Eye (tissue), 1 donor: Measurements from ENCODE around the gene FGF22.
A peak's percentile ranks its signal among the peaks of the same experiment; 100 is the strongest.
"Not testable (repeated sequence)": the region's sequence is repeated elsewhere in the genome, so short reads cannot be mapped to it uniquely, and the experiment has no call there.

Source experiments
- DNase-seq: peaks from one replicate; pipeline ENCODE4 v3.0.0-alpha.2; 2015

The FGF22 gene

DNA sequence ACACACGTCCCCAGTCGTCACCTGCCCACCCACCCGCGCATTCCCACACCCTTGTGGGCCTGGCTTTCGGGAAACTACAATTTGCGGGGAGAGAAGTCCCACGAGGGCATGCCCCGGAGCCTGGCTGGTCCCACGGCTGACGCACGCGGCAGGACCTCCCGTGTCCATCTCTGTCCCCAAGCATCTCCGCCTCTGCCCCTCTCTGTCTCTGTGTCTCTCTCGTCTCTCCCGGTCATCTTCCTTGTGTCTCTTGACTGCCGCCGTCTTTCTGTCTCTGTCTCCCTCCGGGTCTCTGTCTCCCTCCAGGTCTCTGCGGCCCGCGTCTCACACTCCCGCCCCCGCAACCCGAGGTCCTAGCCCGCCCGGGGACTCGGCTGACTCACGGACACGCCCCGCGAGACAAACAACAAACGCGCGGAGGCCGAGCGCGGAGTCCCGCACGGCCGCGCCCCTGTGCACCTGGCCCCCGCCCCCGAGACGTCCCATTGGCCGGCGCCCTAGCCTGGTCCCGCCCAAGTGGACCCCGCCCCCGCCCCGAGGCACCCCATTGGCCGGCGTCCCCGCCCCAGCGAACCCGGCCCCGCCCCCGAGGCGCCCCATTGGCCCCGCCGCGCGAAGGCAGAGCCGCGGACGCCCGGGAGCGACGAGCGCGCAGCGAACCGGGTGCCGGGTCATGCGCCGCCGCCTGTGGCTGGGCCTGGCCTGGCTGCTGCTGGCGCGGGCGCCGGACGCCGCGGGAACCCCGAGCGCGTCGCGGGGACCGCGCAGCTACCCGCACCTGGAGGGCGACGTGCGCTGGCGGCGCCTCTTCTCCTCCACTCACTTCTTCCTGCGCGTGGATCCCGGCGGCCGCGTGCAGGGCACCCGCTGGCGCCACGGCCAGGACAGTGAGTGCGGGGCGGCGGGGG lies at the start of gene FGF22:
Gene FGF22, plus strand, starts transcription at position 627 of the 908 bp plus-strand sequence. Its CDS starts 47 bp downstream, at position 674.
- peak; percentile 93 for DNase-seq

DNA sequence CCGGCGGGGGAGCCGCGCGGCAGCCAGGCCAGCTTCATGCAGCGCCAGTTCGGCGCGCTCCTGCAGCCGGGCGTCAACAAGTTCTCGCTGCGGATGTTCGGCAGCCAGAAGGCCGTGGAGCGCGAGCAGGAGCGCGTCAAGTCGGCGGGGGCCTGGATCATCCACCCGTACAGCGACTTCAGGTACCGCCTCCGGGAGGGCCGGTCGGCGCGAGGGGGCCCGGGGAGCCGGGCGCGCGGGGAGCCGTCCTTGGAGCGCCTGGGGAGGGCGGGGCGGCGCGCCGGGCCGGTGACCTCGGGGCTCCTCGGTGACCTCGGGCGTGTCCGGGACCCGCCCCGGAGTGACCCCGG lies 49.3 kb upstream of the FGF22 start:
- no peak for DNase-seq

- no peak for DNase-seq
Observed at GRCh38 chr19:590750-591098, 49.0 kb upstream of the FGF22 start.

DNA sequence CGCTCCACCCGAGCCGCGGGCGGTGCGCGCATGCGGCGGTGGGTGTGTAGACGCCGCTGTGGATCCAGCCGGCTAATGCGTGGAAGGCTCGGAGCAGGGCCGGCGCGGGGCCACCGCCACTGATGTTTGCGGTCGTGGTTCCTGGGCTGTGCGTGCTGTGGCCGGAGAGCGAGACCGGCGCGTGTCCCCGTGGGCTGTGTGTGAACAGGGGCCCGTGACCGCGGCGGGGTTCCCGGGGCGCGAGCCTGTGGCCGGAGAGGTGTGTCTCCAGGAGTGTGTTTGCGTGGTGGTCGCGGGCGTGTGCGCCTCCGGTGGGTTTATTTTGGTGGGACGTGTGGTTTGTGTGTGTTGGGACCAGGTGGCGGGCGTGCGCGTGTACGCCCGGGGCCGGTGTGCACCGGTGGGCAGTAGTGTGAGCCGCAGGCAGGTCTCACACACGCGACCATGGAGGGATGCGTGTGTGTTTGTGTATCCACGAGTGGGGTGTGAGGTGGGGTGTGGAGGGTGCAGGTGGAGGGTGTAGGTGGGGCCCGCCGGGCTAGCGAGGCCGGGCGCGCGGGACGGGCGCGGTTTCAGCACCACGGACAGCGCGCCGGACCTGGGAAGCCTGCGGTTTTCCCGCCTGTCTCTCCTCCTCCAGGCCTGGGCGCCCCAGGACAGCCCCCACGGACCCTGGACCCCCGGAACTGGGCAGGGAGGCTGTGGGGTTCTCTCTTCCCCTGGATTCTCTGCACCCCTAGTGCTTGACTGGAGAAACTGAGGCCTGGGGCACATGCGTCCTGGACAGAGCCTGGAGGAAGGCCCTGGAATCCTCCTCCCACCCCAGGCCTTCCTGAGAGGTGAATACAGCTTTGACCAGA lies 48.4 kb upstream of the FGF22 start:
- DNase-seq: peak; percentile 67

DNA sequence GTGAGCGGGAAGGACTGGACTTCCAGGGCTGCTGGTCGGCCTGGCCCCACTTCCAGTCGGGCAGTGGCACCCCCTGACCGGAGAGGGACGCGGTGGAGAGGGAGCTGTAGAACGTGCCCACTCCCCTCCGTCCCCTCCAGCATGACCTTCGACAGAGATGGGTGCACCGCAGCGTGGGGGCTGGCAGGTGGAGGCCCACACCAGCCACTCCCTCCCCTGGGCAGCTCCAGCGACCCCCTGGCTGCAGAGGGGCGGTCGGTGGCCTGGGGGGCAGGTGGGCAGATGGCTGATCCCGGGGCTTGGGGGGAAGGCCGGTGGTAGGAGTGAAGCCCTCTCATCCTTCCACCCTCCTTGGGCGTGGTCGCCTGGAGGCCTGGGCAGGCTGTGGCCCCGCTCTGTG lies 47.6 kb upstream of the FGF22 start:
- no peak for DNase-seq

DNA sequence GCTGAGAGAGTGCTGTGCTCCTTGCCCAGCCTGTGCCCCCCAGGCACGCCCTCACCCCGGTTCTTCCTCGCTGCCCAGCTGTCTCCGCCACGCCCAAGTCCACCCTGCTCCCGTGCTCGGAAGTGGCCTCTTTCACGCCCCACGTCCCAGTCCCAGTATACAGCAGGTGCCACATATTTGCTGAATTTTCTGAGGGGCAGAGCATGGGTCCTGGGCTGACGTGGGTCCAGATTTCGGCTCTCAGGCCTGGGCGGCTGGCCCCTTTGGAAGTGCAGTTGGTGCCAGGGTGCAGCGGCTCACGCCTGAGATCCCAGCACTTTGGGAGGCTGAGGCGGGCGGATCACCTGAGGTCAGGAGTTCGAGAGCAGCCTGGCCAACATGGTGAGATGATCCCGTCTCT lies 46.6 kb upstream of the FGF22 start:
- no peak for DNase-seq

- no peak for DNase-seq
Observed at GRCh38 chr19:593505-593904, 46.2 kb upstream of the FGF22 start.

- no peak for DNase-seq
Observed at GRCh38 chr19:594265-594870, 45.3 kb upstream of the FGF22 start.

GRCh38 chr19:595326-596262 lies 44.1 kb upstream of the FGF22 start:
- peak; percentile 57 for DNase-seq

- DNase-seq: no peak
Observed at GRCh38 chr19:596263-596655, 43.4 kb upstream of the FGF22 start.

GRCh38 chr19:597406-598315 lies 42.0 kb upstream of the FGF22 start:
- no peak for DNase-seq

DNA sequence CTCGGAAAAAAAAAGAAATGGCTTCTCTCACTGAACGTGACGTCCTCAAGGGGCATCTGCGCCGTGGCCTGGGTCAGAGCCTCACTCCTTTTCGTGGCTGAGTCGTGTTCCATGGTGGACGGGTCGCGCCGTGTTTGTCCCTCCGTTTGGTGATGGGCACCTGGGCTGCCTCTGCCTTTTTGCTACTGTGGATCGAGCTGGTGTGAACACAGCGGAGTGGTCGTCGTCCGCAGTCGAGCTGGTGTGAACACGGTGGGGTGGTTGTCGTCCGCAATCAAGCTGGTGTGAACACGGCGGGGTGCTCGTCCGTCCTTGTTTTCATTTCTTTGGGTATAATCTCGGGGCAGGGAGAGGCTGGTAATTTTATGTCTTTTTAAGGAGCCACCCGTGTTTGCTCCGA lies 38.4 kb upstream of the FGF22 start:
- DNase-seq: no peak

DNA sequence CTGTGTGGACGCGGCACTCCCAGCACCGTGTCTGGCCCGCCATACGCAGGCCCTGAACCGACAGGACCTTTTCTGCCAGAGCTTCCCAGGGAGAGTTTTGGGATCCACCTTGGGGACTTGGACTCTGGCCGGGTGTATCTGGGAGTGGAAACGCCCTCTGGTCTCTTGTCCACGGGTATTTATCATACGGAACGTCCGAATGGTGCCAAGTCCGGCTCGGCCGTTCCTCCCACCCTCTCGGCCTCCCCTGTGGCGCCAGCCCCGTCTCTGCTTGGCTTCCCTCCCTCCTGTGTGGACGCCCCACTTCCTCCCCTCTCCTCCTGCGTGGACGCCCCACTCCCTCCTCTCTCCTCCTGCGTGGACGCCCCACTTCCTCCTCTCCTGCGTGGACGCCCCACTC lies 37.9 kb upstream of the FGF22 start:
- DNase-seq: no peak

- DNase-seq: no peak
Observed at GRCh38 chr19:602391-603301, 37.0 kb upstream of the FGF22 start.

DNA sequence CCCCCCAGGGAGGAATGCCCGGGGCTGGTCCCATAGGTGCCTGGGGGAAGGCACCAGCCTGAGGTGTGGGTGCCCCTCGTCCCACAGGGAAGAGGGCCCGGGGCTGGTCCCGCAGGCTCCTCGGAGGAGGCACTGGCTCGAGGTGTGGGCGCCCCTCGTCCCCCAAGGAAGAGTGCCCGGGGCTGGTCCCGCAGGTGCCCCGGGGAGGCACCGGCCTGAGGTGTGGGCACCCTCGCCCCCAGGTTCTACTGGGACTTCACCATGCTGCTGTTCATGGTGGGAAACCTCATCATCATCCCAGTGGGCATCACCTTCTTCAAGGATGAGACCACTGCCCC lies 36.4 kb upstream of the FGF22 start:
- not testable (repeated sequence) for DNase-seq

- not testable (repeated sequence) for DNase-seq
Observed at GRCh38 chr19:603779-604178, 35.9 kb upstream of the FGF22 start.

GRCh38 chr19:604355-604754 lies 35.3 kb upstream of the FGF22 start:
- no peak for DNase-seq

DNA sequence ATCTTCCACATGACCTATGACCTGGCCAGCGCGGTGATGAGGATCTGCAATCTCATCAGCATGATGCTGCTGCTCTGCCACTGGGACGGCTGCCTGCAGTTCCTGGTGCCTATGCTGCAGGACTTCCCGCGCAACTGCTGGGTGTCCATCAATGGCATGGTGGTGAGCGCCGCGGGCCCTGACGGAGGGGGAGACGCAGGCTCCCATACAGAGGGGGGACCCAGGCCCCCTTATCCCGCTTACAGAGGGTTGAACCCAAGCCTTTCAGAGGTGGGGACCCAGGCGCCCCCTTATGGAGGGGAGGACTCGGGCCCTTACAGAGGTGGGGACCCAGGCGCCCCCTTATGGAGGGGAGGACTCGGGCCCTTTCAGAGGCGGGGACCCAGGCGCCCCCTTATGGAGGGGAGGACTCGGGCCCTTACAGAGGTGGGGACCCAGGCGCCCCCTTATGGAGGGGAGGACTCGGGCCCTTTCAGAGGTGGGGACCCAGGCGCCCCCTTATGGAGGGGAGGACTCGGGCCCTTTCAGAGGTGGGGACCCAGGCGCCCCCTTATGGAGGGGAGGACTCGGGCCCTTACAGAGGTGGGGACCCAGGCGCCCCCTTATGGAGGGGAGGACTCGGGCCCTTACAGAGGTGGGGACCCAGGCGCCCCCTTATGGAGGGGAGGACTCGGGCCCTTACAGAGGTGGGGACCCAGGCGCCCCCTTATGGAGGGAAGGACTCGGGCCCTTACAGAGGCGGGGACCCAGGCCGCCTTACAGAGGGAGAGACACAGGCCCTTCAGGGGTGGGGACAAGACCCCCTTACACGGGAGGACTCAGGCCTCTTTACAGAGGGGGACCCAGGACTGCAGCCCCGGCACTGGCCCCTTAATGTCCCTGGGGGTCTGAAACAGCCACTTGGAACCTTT lies 34.4 kb upstream of the FGF22 start:
- DNase-seq: not testable (repeated sequence)
